Hepatic stellate cell (primary cell): Measurements from ENCODE around the gene SERPINH1.
A peak's percentile ranks its signal among the peaks of the same experiment; 100 is the strongest.

Experiments used
- DNase-seq: peaks from one replicate; pipeline ENCODE4 v3.0.0; 2011; ENCODE audit warnings: low spot score

SERPINH1 gene

DNA sequence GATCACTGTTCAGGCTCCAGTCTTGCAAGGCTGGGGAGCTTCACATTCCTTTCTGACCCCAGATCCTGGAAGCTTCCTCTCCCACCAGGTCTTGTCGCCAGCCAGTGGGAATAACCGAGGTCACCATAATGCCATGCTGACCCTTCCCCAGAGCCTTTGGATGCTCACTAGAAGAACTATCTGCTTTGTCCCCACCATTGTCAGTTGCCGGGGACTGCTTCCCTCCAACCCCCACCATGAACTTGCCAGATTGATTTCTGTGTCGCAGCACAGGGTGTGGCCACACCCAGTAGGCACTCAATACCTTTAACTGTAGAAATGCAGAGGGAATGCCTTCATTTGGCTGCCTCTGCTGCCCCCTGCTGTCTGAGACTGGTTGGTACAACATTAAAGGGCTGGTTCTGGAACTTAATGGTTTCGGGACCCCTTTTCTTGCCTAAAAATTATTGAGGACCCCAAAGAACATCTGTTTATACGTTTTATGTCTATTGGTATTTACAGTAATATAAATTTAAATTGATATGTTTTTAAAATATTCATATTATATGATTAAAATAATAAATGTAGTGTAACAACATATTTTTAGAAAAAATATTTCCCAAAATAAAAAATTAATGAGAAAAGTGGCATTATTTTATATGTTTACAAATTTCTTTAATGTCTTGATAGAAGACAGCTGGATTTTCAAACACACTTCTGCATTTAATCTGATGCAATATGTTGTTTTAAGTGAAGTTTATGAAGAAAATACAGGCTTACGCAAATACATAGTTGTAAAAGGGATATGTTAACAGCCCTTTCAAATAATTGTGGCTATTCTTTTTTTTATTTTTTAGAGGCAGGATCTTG is 29.6 kb upstream of the SERPINH1 start:
- DNase-seq, result peak; percentile 70

DNA sequence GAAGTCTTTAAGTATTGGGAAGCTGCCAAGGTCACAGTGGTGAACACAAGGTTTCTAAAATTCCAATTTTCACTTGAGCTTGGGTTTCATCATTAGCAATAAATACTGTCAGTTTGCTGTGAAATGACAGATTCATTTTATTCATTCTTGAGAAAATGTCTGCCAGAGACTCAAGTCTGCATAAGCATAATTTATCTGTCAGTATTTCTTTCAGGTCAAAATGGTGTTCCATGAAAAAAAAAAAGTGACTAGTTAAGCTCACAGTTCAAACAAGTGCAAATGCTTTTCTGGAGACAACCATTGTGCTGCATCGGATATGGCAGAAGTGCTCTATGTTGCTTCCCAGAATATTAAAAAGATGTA is 28.2 kb upstream of the SERPINH1 start:
- no peak for DNase-seq

DNA sequence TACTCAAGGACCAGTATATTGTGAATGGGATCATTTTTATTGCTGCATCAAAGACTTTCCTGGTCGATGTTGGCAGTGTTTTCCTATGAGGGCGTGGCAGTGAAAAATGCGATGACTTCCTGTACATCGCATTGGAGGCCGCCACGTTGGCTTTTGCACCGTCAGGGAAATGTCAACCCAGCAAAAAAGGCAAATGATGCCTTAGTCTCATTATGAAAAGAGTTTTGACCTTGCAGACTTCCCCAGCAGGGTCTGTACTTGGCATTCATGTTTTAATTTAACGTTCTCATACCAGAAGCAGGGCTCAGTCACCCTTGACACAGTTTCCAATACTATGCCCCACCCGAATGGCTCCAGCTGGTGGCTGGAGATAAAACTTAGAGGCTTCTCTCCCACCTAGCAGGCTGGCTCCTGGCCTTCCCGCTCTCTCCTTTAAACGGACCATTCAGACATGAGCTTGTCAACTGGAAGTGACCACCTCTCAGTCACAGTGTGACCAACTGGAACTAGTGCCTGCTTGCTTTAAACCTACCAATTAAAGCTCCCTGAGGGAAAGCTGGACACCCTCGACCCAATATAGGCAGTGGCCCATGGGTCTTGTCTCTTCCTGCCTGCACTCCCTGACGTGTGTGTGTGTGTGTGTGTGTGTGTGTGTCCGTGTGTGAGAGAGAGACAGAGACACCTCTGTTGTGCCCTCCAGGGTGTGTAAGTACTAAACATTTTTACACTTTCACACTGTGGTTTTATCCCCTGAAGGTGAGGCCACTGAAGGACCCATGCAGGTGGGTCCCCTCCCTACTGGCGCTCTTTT is 27.6 kb upstream of the SERPINH1 start:
- DNase-seq, result no peak

DNA sequence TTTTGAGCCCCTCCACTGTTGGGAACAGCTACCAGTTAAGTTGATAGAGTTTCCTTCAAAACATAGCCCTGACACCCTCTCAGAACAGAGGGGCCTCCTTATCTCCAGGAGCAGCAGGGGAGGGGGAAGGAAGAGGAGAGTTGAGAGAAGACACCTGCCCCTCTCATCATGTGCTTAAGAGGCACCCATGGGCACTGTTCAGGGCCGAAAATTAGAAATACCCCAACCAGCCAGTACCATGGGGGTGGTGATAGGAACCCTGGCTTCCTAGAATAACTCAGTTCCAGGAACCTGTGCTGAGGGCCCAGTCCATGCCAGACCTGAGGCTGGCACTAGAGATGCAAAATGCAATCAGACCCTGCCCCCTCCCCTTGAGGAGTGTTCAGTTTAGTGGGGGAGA is 27.0 kb upstream of the SERPINH1 start:
- DNase-seq, result no peak

DNA sequence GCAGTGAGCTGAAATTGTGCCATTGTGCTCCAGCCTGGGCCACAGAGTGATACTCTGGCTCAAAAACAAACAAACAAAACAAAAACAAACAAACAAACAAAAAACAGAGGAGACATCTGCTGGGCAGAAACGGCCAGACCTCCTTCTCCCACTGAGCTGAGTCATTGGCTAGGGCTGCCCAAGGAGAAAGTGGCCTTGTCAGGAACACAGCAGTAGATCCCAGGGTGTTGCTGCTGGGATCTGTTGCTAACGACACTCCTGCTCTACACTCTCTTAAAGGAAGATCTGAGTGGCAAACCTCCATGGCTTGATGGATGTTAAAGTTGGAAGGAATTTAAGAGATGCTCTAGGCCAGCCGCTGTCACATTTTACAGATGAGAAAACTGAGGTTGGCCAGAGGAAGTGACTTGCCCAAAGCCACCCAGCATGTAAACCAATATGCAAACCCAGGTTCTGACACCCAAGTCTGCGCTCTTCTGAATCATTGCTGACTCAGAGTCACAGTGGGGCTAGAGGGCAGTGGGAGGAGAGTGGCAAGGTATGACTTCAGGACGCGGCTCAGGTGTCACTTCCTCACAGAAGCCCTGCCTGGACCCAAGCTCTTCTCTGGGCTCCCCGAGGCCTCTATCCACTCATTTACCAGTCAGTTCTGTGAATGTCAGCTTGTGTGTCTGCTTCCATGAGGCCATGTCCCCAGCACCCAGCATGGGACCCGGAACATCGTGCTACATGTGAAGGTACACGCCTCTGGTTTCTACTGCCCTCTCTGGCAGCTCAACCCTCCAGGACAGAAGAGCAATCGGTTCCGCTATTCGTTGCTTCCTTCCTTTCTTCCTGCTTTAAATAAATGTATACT is 25.0 kb upstream of the SERPINH1 start:
- no peak for DNase-seq

DNA sequence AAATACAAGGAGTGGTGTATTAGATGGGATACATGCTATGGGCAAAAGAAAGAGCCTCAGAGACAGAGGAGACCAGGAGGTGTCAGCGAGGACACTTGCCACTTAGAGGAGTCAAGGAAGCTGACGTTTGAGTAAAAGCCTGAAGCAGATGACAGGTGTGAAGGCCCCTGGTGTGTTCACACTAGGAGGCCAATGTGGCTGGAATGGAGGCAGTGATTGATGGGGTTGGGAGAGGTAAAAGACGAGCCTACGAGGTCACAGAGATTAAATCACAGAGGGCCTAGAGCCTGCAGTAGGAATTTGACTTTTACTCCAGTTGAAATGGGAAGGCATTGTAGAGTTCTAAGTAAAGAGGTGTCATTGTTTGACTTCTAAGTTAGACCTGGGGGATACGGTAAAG is 24.3 kb upstream of the SERPINH1 start:
- no peak for DNase-seq

DNA sequence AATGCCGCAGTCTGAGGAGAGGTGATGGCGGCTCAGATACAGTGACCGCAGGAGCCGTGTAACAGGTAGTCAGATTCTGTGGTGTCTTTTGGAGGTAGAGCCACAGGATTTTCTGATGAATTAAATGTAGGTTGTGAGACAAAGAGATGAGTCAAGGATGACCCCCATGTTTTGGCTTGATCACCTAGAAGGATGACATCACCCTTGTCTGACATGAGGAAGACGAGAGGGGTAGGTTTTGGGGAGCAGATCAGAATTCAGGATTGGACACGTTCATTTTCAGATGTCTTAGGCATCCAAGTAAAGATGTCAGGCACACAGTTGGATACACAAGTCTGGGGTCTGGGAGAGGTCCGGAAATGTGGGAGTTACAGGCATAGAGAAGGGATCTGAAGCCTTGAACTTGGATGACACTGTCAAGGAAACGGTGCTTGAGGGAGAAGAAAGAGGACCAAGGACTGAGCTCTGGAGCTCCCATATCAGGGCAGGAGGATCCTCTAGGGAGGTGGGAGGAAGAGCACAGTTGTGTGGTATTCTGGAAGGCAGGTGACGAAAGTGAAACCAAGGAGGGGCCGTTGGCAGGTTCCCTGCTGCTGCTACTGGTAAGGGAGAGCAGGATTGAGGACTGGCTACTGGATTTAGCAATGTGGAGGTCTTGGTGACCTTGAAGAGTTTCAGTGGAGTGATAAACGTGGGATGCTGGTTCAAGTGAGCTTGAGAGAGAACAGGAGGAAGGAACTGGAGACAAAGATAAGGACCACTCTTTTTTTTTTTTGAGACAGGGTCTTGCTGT is 23.7 kb upstream of the SERPINH1 start:
- no peak for DNase-seq

DNA sequence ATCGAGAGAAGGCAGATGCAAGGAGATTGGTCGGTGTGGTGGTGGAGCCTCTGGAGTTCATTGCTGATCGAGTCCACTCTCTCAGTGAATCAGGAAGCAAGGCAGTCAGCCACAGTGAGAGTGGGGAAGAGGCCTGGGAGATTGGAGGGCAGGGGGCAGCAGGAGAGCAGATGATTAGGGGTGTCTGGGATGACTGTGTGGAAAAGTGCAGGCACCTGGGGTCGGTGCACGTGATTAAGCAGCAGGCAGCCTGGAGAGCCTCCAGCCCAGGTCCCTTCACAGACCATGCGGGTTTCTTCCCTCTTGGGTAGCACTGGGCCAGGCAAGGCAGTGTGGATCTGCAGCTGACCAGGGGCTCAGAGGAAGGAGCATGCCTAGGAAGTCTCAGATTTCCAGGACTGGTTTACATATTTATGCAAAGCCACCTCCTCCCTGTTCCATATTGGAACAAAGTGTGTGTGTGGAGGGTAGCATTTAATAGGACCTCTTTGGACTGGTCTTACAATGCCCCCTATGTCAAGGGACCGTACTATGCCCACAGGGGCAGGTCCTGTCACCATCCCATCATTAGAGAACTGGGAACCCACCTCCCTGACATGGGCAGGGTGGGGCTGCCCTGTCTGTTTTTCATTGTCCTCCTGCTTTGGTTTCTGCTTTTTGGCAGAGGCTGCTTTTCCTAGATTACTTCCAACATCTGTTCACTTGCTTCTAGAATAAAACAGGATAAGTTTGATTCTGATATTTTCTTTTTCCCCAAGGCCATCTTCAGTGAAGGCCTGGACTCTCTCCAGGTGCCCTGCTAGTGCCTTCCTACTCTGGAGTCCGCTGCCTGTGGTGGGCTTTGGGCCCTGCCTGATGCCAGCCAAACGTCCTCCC is 22.4 kb upstream of the SERPINH1 start:
- DNase-seq, result no peak

DNA sequence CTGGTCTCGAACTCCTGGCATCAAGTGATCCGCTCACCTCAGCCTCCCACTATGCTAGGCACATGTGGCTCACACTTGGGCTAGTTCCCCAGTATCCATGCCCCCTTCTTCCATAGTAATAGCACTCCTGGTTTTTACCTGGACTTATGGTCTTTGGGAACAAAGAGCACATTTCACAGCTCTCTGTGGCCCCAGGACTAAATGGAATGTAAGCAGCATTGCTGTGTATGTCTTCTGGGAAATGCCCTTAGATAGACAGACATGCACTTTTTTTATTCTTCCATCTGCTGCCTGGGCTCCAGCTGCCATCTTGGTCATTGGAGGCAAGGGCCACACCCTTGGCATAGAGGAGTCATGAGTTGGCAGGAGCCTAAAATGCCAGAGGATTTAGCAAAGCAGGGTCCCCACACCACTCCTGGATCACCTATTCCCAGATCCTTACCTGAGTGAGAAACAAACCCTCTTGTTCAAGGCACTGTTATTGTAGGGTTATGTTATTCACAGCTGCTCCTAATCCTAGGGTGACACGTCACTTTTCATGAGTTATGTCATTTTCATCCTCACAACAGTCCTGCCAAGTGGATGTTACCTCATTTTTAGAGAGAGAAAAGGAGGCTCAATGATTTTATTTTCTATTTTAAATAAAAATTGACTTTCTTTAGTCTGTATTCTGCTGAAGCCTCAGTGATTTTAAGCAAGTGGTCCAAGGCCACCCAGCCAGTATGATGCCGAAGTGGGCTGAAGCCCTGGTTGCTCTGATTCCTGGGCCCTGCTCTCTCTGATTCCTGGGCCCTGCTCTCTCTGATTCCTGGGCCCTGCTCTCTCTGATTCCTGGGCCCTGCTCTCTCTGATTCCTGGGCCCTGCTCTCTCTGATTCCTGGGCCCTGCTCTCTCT is 20.6 kb upstream of the SERPINH1 start:
- DNase-seq, result no peak

DNA sequence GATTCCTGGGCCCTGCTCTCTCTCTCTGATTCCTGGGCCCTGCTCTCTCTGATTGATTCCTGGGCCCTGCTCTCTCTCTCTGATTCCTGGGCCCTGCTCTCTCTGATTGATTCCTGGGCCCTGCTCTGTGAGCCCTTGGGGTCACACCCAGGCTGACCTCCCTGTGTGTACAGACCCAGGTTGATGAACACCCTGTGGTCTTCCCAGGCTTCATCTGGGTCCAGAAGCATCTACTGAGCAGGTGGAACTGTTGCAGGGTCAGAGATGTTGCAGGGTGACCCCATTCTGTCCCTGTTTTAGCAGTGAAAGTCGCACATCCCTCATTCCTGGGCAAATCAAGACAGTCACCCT is 20.0 kb upstream of the SERPINH1 start:
- DNase-seq, result no peak

DNA sequence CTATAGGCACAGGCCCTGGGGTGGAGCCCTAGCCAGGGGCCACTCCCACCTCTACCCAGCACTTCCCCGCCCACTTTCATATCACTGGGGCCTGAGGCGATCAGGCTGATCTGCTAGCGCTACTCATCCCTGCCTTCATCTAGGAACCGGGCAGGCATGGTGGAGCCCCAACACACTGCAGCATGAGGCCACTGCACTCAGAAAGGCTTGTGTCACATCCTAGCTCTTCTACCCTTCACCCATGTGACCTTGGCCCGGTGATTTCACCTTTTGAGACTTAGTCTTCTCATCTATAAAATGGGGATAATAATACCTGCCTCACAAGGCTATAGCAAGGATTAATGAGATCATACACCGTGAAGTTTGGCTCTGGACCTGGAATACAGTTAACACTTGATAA is 18.2 kb upstream of the SERPINH1 start:
- DNase-seq, result no peak

DNA sequence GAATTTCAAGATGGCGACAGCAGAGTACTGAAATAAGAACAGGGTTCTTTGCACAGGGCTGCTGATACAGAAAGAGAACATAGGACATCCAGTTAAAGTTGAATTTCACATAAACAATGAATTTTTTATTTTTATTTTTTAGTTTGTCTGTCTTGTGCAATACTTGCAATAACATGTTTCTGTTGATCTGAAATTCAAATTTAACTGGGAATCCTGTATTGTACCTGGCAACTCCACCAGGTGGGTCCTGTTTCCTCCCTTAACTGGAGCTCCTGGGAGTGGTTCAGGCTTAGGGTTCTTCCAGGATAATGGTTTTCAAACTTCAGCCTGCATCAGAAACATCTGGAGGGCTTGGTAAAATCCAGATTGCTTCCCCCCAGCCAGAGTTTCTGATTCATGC is 14.9 kb upstream of the SERPINH1 start:
- DNase-seq, result no peak

DNA sequence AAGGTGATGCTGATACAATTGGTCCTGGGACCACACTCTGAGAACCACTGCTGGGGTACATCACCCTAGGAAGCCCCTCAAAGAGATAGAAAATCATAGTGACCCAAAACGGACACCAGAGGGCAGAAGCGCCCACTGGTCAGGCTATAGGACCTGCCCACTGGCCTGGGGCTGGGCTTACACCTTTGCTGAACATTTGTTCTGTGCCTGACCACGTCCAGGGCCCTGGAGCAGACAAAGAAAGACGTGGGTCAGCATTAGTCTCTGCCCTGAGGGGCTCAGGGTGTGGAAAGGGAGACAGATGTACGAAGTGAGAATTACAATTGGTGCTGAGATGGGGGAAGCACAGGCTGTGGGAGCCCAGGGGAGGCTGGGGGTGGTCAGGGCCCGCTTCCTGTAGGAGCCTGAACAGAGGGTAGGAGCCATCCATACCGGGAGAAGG is 14.4 kb upstream of the SERPINH1 start:
- DNase-seq, result peak; percentile 81

DNA sequence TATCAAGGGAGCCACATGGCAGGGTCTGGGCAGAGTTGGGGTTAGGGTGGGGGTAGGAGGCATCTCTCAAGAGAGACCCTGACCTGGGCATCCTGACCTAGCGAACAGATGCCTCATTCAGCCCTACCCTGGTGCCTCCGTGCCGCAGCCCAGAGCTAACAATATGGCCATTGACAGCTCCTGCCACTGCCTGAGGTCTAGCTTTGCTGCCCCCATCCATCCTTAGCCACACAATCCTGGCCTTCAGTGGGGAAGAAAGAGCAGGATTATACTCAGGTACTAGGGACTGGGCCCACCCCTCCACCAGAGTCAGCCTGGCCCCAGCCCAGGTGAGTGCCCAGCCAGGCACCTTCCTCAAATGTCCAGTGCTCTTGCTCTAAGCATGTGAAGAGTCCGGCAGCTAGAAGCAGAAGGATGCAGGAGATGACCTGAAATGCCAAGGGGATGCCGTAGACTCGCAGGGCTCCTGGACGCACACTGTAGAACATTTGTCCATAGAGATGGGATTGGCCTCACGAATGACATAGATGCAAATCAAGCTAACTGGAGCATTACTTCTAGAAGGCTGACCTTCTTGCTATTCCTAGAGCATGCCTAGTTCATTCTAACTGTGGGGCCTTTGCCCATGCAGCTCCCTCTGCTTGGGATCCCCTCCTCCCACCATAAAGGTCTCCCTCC is 13.3 kb upstream of the SERPINH1 start:
- DNase-seq, result no peak

DNA sequence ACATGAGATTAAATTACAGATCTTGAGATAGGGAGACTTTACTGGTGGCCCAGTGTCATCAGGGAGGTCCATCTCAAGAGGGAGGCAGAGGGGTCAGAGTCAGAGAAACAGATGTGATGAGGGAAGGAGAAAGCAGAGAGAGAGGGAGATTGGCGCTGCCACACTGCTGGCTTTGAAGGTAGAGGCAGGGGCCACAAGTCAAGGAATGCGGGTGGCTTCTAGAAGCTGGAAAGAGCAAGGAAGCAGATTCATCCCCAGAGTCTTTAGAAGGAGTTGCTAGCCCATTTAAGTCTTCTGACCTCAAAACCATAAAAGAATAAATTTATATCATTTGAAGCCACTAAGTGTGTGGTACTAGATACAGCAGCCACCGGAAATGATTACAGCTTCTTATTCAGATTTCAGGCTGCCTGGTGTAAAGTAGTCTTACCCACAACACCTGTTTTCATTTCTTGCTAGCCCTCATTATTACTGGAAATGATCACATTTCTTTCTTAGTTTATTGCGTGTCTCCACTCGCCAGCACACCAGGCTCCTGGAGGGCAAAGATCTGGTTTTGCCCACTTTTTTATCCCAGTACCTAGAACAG is 12.6 kb upstream of the SERPINH1 start:
- DNase-seq, result no peak

DNA sequence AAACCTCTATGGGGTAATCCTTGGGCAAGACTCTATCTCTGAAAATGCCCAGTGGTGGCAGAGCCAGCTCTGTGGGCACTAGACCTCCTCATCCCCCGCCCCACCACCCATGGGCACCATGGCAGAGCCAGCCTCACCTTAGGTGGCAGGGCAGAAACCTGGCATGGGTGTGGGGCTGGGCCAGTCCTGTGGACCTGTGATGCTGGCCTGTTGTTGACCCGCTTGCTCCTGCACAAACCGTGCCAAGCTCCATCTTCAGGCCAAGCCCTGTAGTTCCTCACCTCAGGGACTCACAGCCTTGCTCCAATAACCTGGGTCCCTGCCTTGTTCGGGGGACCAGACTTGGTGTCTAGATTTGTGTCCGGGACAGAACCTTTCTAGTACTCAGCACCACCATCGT is 8.9 kb upstream of the SERPINH1 start:
- no peak for DNase-seq

DNA sequence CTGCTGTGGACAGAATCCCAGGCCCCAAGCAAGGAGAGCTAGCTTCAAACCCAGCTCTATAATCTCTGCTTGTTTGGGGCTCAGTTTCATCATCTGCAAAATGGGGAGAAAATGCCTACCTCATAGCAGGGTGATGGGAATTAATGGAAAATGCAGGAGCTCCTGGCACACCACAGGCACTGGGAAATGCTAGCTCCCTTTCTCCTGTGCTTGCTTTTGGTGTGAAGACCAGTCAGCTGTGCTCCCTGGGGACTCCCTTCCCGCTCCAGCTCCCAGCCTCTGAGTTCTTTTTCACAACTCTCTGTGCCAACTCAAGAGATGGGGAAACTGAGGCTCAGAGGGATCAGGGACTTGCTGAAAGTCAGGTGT is 8.2 kb upstream of the SERPINH1 start:
- no peak for DNase-seq

DNA sequence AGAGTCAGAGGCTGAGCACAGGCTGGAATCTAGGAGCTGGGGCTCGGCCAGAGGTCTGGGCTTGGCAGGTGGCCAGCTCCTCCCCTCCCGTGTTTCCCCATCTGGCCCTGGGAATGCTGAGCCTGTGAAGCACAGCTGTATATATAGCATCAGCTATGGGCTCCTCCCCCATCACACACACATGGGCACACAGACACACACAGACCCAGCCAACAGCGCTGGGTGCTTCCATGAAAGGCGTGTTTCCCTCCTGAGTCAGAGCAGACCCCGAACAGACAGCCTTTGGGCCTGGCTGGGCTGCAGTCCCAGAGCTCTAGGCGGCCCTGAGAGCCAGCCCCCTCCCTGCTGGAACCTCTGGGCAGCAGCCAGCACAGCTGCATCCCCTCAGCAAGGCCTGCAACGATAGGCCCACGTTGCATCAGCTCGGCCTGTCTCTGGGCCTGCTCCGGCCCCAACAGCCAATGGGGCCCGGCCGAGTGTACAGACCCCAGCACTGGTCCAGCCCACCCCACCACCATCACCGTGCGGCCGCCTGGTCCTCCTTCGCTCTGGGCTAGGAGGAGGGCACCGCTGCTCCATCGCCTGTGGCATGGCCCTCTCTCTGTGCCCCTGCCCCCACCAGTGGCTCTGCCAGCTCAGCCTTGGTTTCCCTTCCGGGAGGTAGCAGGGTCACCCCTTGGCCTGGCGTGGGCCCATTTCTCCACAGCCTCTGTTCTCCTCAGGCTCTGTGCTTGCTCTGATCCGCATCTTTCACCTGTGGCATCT is 7.6 kb upstream of the SERPINH1 start:
- DNase-seq, result peak; percentile 96
